GM12878 (cell line): ENCODE measurements around the gene TMEM14B. TPM values are rescaled to one million over a fixed set of nuclear protein-coding genes. Genes with fewer than 3 reads are reported as not detected.
A peak's percentile ranks its signal among the peaks of the same experiment; 100 is the strongest.

ENCODE experiments used
- BHLHE40 ChIP-seq, 2 experiments: fragments of 450-650 bp in 1 of 2; IDR thresholded peaks; 2 replicates each; pipeline ENCODE4 v1.6.1; 2011 to 2017; ENCODE audit warnings: low read depth in 2 of 2, borderline replicate concordance in 1 of 2, improper control_type of control experiment in 1 of 2, low read length in 1 of 2, mild to moderate bottlenecking in 1 of 2
- EED ChIP-seq: sonication (generic); IDR thresholded peaks from 2 replicates; pipeline ENCODE4 v1.6.1; 2016; ENCODE audit warnings: antibody characterized with exemption, low read depth
- EGR1 ChIP-seq, 2 experiments: IDR thresholded peaks; 1 replicate in 1 of 2; 2 replicates in 1 of 2; pipeline ENCODE4 v1.6.1; 2011 to 2012; ENCODE audit warnings: low read depth in 2 of 2, low read length in 2 of 2, borderline replicate concordance in 1 of 2, mild to moderate bottlenecking in 1 of 2, moderate library complexity in 1 of 2
- GABPA ChIP-seq: IDR thresholded peaks from 2 replicates; pipeline ENCODE4 v1.6.1; 2014; ENCODE audit warnings: antibody characterized with exemption, low read depth, mild to moderate bottlenecking, inconsistent platforms
- GATAD2B ChIP-seq: fragments of 450-650 bp; conservative IDR thresholded peaks from 2 replicates; pipeline ENCODE4 v1.6.1; 2017; ENCODE audit warnings: low read depth, mild to moderate bottlenecking, moderate library complexity
- IKZF1 ChIP-seq: fragments of 450-650 bp; conservative IDR thresholded peaks from 2 replicates; pipeline ENCODE4 v1.6.1; 2017; ENCODE audit warnings: antibody characterized with exemption, mild to moderate bottlenecking
- IKZF2 ChIP-seq, 2 experiments: fragments of 450-650 bp; IDR thresholded peaks; 2 replicates each; pipeline ENCODE4 v1.6.1; 2017; ENCODE audit warnings: mild to moderate bottlenecking in 2 of 2, moderate library complexity in 2 of 2
- KLF5 ChIP-seq: fragments of 450-650 bp; IDR thresholded peaks from 2 replicates; pipeline ENCODE4 v1.6.1; 2014; ENCODE audit warnings: mild to moderate bottlenecking; ENCODE audit not compliant: partially characterized antibody
- LARP7 ChIP-seq: fragments of 450-650 bp; IDR thresholded peaks from 2 replicates; pipeline ENCODE4 v1.6.1; 2017; ENCODE audit warnings: mild to moderate bottlenecking
- MAX ChIP-seq: IDR thresholded peaks from 2 replicates; pipeline ENCODE4 v1.6.1; 2012; ENCODE audit warnings: low read depth, low read length, improper control_type of control experiment
- MLLT1 ChIP-seq: fragments of 450-650 bp; IDR thresholded peaks from 2 replicates; pipeline ENCODE4 v1.6.1; 2016; ENCODE audit warnings: mild to moderate bottlenecking
- POLR2A ChIP-seq: IDR thresholded peaks from 2 replicates; pipeline ENCODE4 v1.6.1; 2011; ENCODE audit warnings: low read depth, mild to moderate bottlenecking, low read length
- SRF ChIP-seq, 2 experiments: IDR thresholded peaks; 2 replicates each; pipeline ENCODE4 v1.6.1; 2011; ENCODE audit warnings: low read depth in 2 of 2, low read length in 2 of 2, mild to moderate bottlenecking in 1 of 2, moderate library complexity in 1 of 2
- TAF1 ChIP-seq: IDR thresholded peaks from 2 replicates; pipeline ENCODE4 v1.6.1; 2011; ENCODE audit warnings: mild to moderate bottlenecking, low read depth, low read length, borderline replicate concordance
- YBX1 ChIP-seq: fragments of 450-650 bp; IDR thresholded peaks from 2 replicates; pipeline ENCODE4 v1.6.1; 2016; ENCODE audit warnings: antibody characterized with exemption
- ZBED1 ChIP-seq: IDR thresholded peaks from 2 replicates; pipeline ENCODE4 v1.6.1; 2016; ENCODE audit warnings: borderline replicate concordance
- ZBTB11 ChIP-seq: fragments of 450-650 bp; formaldehyde crosslinking; IDR thresholded peaks from 2 replicates; pipeline ENCODE4 v1.5.0; 2022; ENCODE audit warnings: mild to moderate bottlenecking, missing genetic modification characterization
- ZNF217 ChIP-seq: fragments of 450-650 bp; IDR thresholded peaks from 2 replicates; pipeline ENCODE4 v1.6.1; 2017; ENCODE audit warnings: antibody characterized with exemption, mild to moderate bottlenecking
- polyA plus RNA-seq, 11 experiments: library from polyadenylated mRNA; depleted of rRNA in 4 of 11; unstranded in 6 of 11; stranded (reverse) in 5 of 11; fragments of >200 nt; fragmentation: Nextera tagmentation in 4 of 11; fragmentation: Illumina TruSeq in 1 of 11; extraction: Ambion mirVana in 4 of 11; extraction: Trizol in 1 of 11; gene quantifications; 1 replicate in 1 of 11; 2 replicates in 10 of 11; pipeline versions ENCODE4 v1.2.1 to v1.2.3, GENCODE V29; 2011 to 2016; ENCODE audit warnings: inconsistent platforms in 2 of 11, missing spikeins in 2 of 11, low read depth in 1 of 11
- total RNA-seq, 4 experiments: library from RNA; depleted of rRNA in 3 of 4; stranded (reverse); fragments of >200 nt in 3 of 4; fragmentation: Illumina TruSeq in 1 of 4; extraction: Trizol in 1 of 4; gene quantifications; 2 replicates each; pipeline versions ENCODE4 v1.2.1 to v1.2.3, GENCODE V29; 2013 to 2021
- TF ChIP-seq, protein P1 (sequence below): fragments of 450-650 bp; IDR thresholded peaks from 2 replicates; pipeline ENCODE4 v1.6.1; 2018; ENCODE audit warnings: borderline replicate concordance, mild to moderate bottlenecking; ENCODE audit not compliant: partially characterized antibody
- TF ChIP-seq, protein P2 (sequence below): IDR thresholded peaks from 2 replicates; pipeline ENCODE4 v1.6.1; 2011; ENCODE audit warnings: low read depth, low read length, improper control_type of control experiment, borderline replicate concordance
- TF ChIP-seq, protein P3 (sequence below): fragments of 450-650 bp; IDR thresholded peaks from 2 replicates; pipeline ENCODE4 v1.6.1; 2014; ENCODE audit warnings: mild to moderate bottlenecking

TMEM14B gene
- total and polyA plus RNA-seq, 10 of the 15 experiments (the other 5 are each of a cell fraction or from before 2014, with no cell fraction given), result 80.5 to 399 (median 136) TPM

DNA sequence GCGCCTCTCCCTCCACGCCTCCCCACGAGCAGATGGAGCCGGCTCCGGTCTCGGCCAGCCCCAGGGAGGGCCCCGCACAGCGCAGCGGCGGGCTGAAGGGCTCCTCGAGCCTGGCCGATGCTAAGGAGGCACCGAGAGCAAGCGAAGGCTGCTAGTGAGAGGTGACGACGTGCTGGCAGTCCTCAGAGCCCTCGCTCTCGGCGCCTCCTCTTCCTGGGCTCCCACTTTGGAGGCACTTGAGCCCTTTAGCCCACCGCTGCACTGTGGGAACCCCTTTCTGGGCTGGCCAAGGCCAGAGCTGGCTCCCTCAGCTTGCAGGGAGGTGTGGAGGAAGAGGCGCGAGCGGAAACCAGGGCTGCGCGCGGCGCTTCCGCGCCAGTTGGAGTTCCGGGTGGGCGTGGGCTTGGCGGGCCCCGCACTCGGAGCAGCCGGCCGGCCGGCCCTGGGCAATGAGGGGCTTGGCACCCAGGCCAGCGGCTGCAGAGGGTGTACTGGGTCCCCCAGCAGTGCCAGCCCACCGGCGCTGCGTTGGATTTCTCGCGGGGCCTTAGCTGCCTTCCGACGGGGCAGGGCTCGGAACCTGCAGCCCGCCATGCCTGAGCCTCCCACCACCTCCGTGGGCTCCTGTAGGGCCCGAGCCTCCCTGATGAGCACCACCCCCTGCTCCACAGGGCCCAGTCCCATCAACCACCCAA lies 27.2 kb upstream of the TMEM14B start (continued):
- TF ChIP-seq MLLT1 (no peak), POLR2A (peak; percentile 78), ZBED1 (no peak), BHLHE40 (IDR thresholded peaks at IDR 0.05; ENCODE audit: borderline replicate concordance in 1 of 2, low read depth in 2 of 2, low read length in 1 of 2) (0 out of 4 replicates have a peak, but pooled peaks of 1 of the 2 experiments have one; percentile 4), TAF1 (no peak; the same call in 1 of the 2 replicates), IKZF2 (IDR thresholded peaks at IDR 0.05) (no peak), IKZF1 (peak; percentile 23; the same call in 1 of the 2 replicates), EGR1 (IDR thresholded peaks at IDR 0.05; ENCODE audit: borderline replicate concordance in 1 of 2, low read depth in 2 of 2, low read length in 2 of 2) (peak in 1 of 2 experiments; percentile 47; a peak in 1 of 3 replicates), EED (no peak), ZBTB11 (no peak), LARP7 (no peak), YBX1 (no peak), SRF (IDR thresholded peaks at IDR 0.05; ENCODE audit: low read depth in 2 of 2, low read length in 2 of 2) (no peak), MAX (0 out of 2 replicates have a peak, but pooled peaks have one; percentile 38), ZNF217 (no peak), GATAD2B (peak; percentile 45; the same call in 1 of the 2 replicates), KLF5 (no peak), GABPA (no peak)
- TF ChIP-seq, protein P1, sequence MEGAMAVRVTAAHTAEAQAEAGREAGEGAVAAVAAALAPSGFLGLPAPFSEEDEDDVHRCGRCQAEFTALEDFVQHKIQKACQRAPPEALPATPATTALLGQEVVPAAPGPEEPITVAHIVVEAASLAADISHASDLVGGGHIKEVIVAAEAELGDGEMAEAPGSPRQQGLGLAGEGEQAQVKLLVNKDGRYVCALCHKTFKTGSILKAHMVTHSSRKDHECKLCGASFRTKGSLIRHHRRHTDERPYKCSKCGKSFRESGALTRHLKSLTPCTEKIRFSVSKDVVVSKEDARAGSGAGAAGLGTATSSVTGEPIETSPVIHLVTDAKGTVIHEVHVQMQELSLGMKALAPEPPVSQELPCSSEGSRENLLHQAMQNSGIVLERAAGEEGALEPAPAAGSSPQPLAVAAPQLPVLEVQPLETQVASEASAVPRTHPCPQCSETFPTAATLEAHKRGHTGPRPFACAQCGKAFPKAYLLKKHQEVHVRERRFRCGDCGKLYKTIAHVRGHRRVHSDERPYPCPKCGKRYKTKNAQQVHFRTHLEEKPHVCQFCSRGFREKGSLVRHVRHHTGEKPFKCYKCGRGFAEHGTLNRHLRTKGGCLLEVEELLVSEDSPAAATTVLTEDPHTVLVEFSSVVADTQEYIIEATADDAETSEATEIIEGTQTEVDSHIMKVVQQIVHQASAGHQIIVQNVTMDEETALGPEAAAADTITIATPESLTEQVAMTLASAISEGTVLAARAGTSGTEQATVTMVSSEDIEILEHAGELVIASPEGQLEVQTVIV, result no peak
- TF ChIP-seq, protein P2, sequence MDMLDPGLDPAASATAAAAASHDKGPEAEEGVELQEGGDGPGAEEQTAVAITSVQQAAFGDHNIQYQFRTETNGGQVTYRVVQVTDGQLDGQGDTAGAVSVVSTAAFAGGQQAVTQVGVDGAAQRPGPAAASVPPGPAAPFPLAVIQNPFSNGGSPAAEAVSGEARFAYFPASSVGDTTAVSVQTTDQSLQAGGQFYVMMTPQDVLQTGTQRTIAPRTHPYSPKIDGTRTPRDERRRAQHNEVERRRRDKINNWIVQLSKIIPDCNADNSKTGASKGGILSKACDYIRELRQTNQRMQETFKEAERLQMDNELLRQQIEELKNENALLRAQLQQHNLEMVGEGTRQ, result no peak
- TF ChIP-seq, protein P3, sequence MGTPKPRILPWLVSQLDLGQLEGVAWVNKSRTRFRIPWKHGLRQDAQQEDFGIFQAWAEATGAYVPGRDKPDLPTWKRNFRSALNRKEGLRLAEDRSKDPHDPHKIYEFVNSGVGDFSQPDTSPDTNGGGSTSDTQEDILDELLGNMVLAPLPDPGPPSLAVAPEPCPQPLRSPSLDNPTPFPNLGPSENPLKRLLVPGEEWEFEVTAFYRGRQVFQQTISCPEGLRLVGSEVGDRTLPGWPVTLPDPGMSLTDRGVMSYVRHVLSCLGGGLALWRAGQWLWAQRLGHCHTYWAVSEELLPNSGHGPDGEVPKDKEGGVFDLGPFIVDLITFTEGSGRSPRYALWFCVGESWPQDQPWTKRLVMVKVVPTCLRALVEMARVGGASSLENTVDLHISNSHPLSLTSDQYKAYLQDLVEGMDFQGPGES, result no peak
